Measurements from ENCODE around the gene TBC1D10B.

Gene TBC1D10B

GRCh38 chr16:30370456-30371247 lies at the start of gene TBC1D10B:
Gene TBC1D10B (minus strand): TSS chr16:30370494. CDS start chr16:30370183, 311 bp downstream.
- DNase-seq = peak; percentile 100

- no peak for DNase-seq
Observed at GRCh38 chr16:30418350-30419181, 48.3 kb upstream of the TBC1D10B start.

GRCh38 chr16:30417529-30418349 lies 47.4 kb upstream of the TBC1D10B start:
- peak; percentile 51 for DNase-seq

GRCh38 chr16:30416624-30417528 lies 46.6 kb upstream of the TBC1D10B start:
- DNase-seq = no peak

- DNase-seq = no peak
Observed at GRCh38 chr16:30416047-30416603, 45.8 kb upstream of the TBC1D10B start.

- DNase-seq = no peak
Observed at GRCh38 chr16:30414159-30414558, 43.9 kb upstream of the TBC1D10B start.

GRCh38 chr16:30413112-30413806 lies 43.0 kb upstream of the TBC1D10B start:
- no peak for DNase-seq

GRCh38 chr16:30409125-30410060 lies 39.1 kb upstream of the TBC1D10B start:
- peak; percentile 77 for DNase-seq

GRCh38 chr16:30407804-30408534 lies 37.7 kb upstream of the TBC1D10B start:
- no peak for DNase-seq

GRCh38 chr16:30407102-30407803 lies 37.0 kb upstream of the TBC1D10B start, which contains the start of gene ZNF771:
Gene ZNF771 (plus strand): TSS chr16:30407606. CDS start chr16:30408054, 448 bp downstream.
- peak; percentile 81 for DNase-seq

- no peak for DNase-seq
Observed at GRCh38 chr16:30406795-30407101, 36.5 kb upstream of the TBC1D10B start.

GRCh38 chr16:30401768-30402425 lies 31.6 kb upstream of the TBC1D10B start:
- DNase-seq = no peak

GRCh38 chr16:30399435-30400186 lies 29.3 kb upstream of the TBC1D10B start:
- DNase-seq = no peak

- no peak for DNase-seq
Observed at GRCh38 chr16:30398661-30399434, 28.6 kb upstream of the TBC1D10B start.

GRCh38 chr16:30397776-30398660 lies 27.7 kb upstream of the TBC1D10B start:
- no peak for DNase-seq
